BJ (cell line): ENCODE measurements around the gene STRAP. TPM values are rescaled to one million over a fixed set of nuclear protein-coding genes. Genes with fewer than 3 reads are reported as not detected.

Experiments
- CTCF ChIA-PET: fragments of 350-600 bp; formaldehyde crosslinking; extraction: SDS; loops from one replicate; lab custom pipeline; 2021; ENCODE audit warnings: antibody characterized with exemption, inconsistent platforms; lab: Yijun Ruan, JAX
- POLR2A ChIA-PET: fragments of 300-600 bp; sonication (Branson Sonifier 250); formaldehyde crosslinking; extraction: SDS; loops from one replicate; lab custom pipeline; 2021; ENCODE audit warnings: antibody characterized with exemption; lab: Charles Lee
- DNase-seq: peaks from one replicate; pipeline ENCODE4 v3.0.0-alpha.2; 2011; ENCODE audit warnings: low read depth
- H3K27me3 ChIP-seq: 2 replicates; pipeline ENCODE4 v1.6.0; 2011; ENCODE audit warnings: low read length; ENCODE audit not compliant: control insufficient read depth, insufficient read depth
- H3K36me3 ChIP-seq: 2 replicates; pipeline ENCODE4 v1.5.1; 2011; ENCODE audit warnings: low read length; ENCODE audit not compliant: control insufficient read depth, insufficient read depth
- H3K4me3 ChIP-seq: 2 replicates; pipeline ENCODE4 v1.5.1; 2011; ENCODE audit warnings: low read depth, mild to moderate bottlenecking, control low read depth, low read length
- CTCF ChIP-seq: IDR thresholded peaks from 2 replicates; pipeline ENCODE4 v1.5.1; 2011; ENCODE audit warnings: low read depth, mild to moderate bottlenecking, control low read depth, inconsistent platforms, low read length, moderate library complexity; ENCODE audit not compliant: insufficient read depth
- polyA minus RNA-seq: library from RNA; depleted of rRNA, polyadenylated mRNA; stranded (reverse); fragments of >200 nt; gene quantifications from 2 replicates; pipeline ENCODE4 v1.2.3, GENCODE V29; 2011; rRNA and poly(A)+ RNA removed
- polyA plus RNA-seq: library from polyadenylated mRNA; depleted of rRNA; stranded (reverse); fragments of >200 nt; gene quantifications from 2 replicates; pipeline ENCODE4 v1.2.3, GENCODE V29; 2011; rRNA removed

STRAP gene
- polyA plus RNA-seq, result 54.1 and 103 TPM in 2 replicates
- polyA minus RNA-seq, result 91.7 and 169 TPM in 2 replicates

- DNase-seq, result peak; percentile 89
- peak within 1 kb of the TSS; percentile 95 for H3K4me3 ChIP-seq
- CTCF ChIA-PET, result interaction anchor here (0.6 to 2.2 kb wide), 4 partner anchors 12 to 292 kb away, joined by 3 to 7 read pairs (median 4); no protein-coding TSS in a partner anchor
- POLR2A ChIA-PET, result no interaction called here
- H3K36me3 ChIP-seq, result no peaks in the 10 kb centered on the region
- H3K27me3 ChIP-seq, result no peaks in the 10 kb centered on the region
- TF ChIP-seq CTCF, result no peak
Observed at GRCh38 chr12:15882118-15882971, at the start of gene STRAP. TSS of gene STRAP (plus strand) at chr12:15882387. CDS start at chr12:15882708, 321 bp downstream.

- CTCF ChIA-PET, result no interaction called here
- POLR2A ChIA-PET, result no interaction called here
- no peak overlapping the region for H3K4me3 ChIP-seq
- DNase-seq, result no peak
- H3K27me3 ChIP-seq, result no peaks in the 10 kb centered on the region
- H3K36me3 ChIP-seq, result no peaks in the 10 kb centered on the region
- TF ChIP-seq CTCF, result no peak
Observed at GRCh38 chr12:15834575-15834974, 47.6 kb upstream of the STRAP start.

GRCh38 chr12:15837141-15837790 is 44.9 kb upstream of the STRAP start:
- H3K36me3 ChIP-seq, result no peaks in the 10 kb centered on the region
- ChIA-PET POLR2A (no interaction called here), CTCF (interaction anchor here (1.2 to 2.0 kb wide), 3 partner anchors 10 to 247 kb away, joined by 3 to 7 read pairs (median 4); no protein-coding TSS in a partner anchor)
- no peak overlapping the region for H3K4me3 ChIP-seq
- TF ChIP-seq CTCF, result no peak
- H3K27me3 ChIP-seq, result no peaks in the 10 kb centered on the region
- DNase-seq, result peak; percentile 74

GRCh38 chr12:15839041-15839440 is 43.1 kb upstream of the STRAP start:
- POLR2A ChIA-PET, result no interaction called here
- Histone ChIP-seq H3K4me3 (no peak overlapping the region), H3K27me3 (no peaks in the 10 kb centered on the region), H3K36me3 (no peaks in the 10 kb centered on the region)
- DNase-seq, result no peak
- TF ChIP-seq CTCF, result no peak
- CTCF ChIA-PET, result interaction anchor here (1.4 to 2.0 kb wide), 2 partner anchors 8 to 66 kb away, joined by 5 to 7 read pairs; no protein-coding TSS in a partner anchor

GRCh38 chr12:15839682-15840081 is 42.5 kb upstream of the STRAP start:
- no peak for TF ChIP-seq CTCF
- H3K27me3 ChIP-seq, result no peaks in the 10 kb centered on the region
- no peak for DNase-seq
- no peaks in the 10 kb centered on the region for H3K36me3 ChIP-seq
- H3K4me3 ChIP-seq, result no peak overlapping the region
- ChIA-PET POLR2A (no interaction called here), CTCF (interaction anchor here (1.4 kb wide), 1 partner anchor 67 kb away, joined by 5 read pairs; no protein-coding TSS in a partner anchor)
